Duodenal mucosa (tissue), 2 donors: Measurements from ENCODE around the gene CDIP1.

Experiments used
- H3K27ac ChIP-seq: one replicate; pipeline ENCODE4 v1.7.0; 2013; ENCODE audit warnings: low read depth, low read length
- H3K27me3 ChIP-seq, 2 donors: one replicate each; pipeline ENCODE4 v1.7.0; 2013; ENCODE audit warnings: low read length in 2 of 2, control low read depth in 1 of 2; ENCODE audit not compliant: insufficient read depth in 2 of 2, control insufficient read depth in 1 of 2
- H3K36me3 ChIP-seq, 2 donors: one replicate each; pipeline ENCODE4 v1.7.0; 2013; ENCODE audit warnings: low read length in 2 of 2, control low read depth in 1 of 2; ENCODE audit not compliant: insufficient read depth in 2 of 2, control insufficient read depth in 1 of 2
- H3K4me1 ChIP-seq, 2 donors: one replicate each; pipeline ENCODE4 v1.7.0; 2013; ENCODE audit warnings: low read length in 2 of 2, control low read depth in 1 of 2; ENCODE audit not compliant: insufficient read depth in 2 of 2, control insufficient read depth in 1 of 2
- H3K4me3 ChIP-seq, 2 donors: one replicate each; pipeline ENCODE4 v1.7.0; 2013; ENCODE audit warnings: low read length in 2 of 2, low read depth in 1 of 2
- H3K9ac ChIP-seq, 2 donors: one replicate each; pipeline ENCODE4 v1.7.0; 2013; ENCODE audit warnings: low read length in 2 of 2, low read depth in 1 of 2
- H3K9me3 ChIP-seq, 2 donors: one replicate each; pipeline ENCODE4 v1.7.0; 2013; ENCODE audit warnings: low read length in 2 of 2, control low read depth in 1 of 2; ENCODE audit not compliant: control insufficient read depth in 1 of 2

CDIP1 gene

DNA sequence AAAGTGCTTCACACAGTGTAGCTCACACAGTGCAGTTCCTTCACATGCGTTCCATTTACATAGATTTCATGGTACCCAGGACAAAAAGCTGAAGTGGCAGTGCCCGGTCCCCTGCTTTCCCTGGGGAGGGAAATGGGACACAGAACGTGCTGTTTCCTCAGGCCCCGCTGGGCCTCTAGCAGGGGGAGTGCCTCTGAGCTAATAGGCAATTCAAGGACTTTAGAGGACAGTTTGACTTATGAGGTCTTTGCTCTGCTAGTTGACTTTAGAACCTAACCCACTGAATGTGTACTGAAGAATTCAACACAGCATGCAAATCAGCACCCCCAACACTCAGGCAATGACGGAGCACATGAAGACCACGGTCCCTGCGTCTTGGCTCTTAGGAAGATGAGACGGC lies 6.8 kb downstream of the CDIP1 start:
- no peaks in the 10 kb centered on the region for H3K9me3 ChIP-seq
- no peak overlapping the region for H3K27ac ChIP-seq
- H3K27me3 ChIP-seq: no peaks in the 10 kb centered on the region
- no peak overlapping the region for H3K9ac ChIP-seq
- H3K36me3 ChIP-seq: peaks cover 4 to 16% of the 10 kb centered on the region in 2 donors
- H3K4me3 ChIP-seq: no peak overlapping the region
- peaks cover 0 to 19% of the 10 kb centered on the region in 2 donors for H3K4me1 ChIP-seq

DNA sequence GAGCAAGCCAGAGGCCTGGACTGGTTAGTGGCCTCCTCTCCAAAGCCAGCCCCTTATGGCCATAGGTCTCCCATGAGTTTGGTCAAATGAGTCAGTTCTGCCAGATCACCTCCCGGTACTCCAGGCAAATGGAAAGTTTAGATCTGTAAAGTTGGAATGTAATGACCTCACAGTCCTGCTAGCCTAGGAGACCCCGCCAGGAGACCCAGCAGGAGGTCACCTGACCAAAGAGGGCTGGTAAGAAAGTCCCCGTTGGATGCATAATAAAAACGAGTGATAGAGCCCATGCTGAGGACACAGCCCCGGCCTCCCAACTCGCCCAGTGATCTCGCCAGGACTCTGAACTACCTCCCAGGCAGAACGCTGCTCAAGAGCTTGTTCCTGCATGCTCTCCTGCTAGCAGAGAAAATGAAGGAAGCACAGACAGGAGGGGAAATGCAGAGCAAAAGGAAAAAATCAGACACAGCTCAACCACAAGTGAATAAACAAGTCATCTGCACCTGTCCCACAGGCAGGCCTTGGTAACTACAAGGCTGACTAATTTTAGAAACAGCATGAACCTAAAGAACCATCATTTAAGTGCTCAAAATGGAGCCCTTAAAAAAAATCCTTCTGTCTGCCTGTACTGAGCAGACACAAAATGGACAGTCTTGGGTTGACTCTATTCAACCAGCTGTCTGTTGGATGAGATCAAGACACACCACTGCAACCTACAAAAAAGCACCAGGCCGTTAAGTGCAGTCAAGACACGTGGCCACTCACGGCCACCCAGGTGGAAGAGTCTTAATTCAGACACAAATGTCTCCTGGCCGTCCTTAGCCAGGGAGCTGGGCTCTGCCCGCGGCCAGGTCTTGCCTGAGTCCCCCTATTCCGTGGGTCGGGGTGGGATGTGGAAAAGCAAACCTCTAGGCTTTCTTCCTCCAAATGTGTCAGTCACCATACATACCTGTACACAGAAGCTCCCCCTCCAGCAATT lies 9.2 kb downstream of the CDIP1 start:
- H3K27me3 ChIP-seq: no peaks in the 10 kb centered on the region
- H3K9me3 ChIP-seq: no peaks in the 10 kb centered on the region
- peaks cover 10 to 26% of the 10 kb centered on the region in 2 donors for H3K4me1 ChIP-seq
- H3K27ac ChIP-seq: no peak overlapping the region
- H3K36me3 ChIP-seq: peaks cover 4 to 12% of the 10 kb centered on the region in 2 donors
- H3K4me3 ChIP-seq: peak overlapping the region in 1 of 2 donors; percentile 16
- H3K9ac ChIP-seq: no peak overlapping the region

GRCh38 chr16:4525634-4526277 lies 12.8 kb downstream of the CDIP1 start:
- H3K4me3 ChIP-seq: no peak overlapping the region
- peaks cover 10 to 26% of the 10 kb centered on the region in 2 donors for H3K4me1 ChIP-seq
- no peaks in the 10 kb centered on the region for H3K9me3 ChIP-seq
- H3K27ac ChIP-seq: no peak overlapping the region
- H3K36me3 ChIP-seq: peaks cover 0 to 4% of the 10 kb centered on the region in 2 donors
- no peak overlapping the region for H3K9ac ChIP-seq
- H3K27me3 ChIP-seq: no peaks in the 10 kb centered on the region

GRCh38 chr16:4525069-4525468 lies 13.5 kb downstream of the CDIP1 start:
- Histone ChIP-seq H3K4me1 (peaks cover 10 to 25% of the 10 kb centered on the region in 2 donors), H3K9ac (no peak overlapping the region)

DNA sequence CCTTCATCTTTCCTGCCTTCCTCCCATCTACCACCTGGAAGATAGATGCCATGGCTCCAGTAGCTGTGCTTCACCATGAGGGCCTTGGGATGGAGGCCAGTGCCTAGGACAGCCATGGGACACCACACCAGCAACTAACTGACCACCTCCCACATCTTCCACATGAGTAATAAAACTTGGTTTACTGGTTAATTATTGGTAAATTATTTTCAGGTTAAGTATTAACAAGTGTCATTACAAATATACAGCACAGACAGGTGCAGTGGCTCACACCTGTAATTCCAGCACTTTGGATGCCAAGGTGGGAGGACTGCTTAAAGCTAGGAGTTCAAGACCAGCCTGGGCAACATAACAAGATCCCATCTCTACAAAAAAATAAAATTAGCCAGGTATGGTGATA lies 14.0 kb downstream of the CDIP1 start:
- Histone ChIP-seq H3K4me1 (peaks cover 10 to 20% of the 10 kb centered on the region in 2 donors), H3K27ac (no peak overlapping the region)

More at GRCh38 chr16:4525069-4525468, 13.5 kb downstream of the CDIP1 start:
- H3K4me3 ChIP-seq: no peak overlapping the region
- no peaks in the 10 kb centered on the region for H3K9me3 ChIP-seq
- H3K27me3 ChIP-seq: no peaks in the 10 kb centered on the region
- H3K27ac ChIP-seq: no peak overlapping the region
- H3K36me3 ChIP-seq: peaks cover 0 to 4% of the 10 kb centered on the region in 2 donors

GRCh38 chr16:4523686-4524085 lies 14.9 kb downstream of the CDIP1 start:
- Histone ChIP-seq H3K9ac (no peak overlapping the region), H3K4me3 (no peak overlapping the region), H3K27me3 (no peaks in the 10 kb centered on the region), H3K27ac (no peak overlapping the region), H3K4me1 (peaks cover 10 to 18% of the 10 kb centered on the region in 2 donors), H3K36me3 (peaks cover 0 to 4% of the 10 kb centered on the region in 2 donors), H3K9me3 (no peaks in the 10 kb centered on the region)

More for the DNA sequence above, 14.0 kb downstream of the CDIP1 start:
- Histone ChIP-seq H3K4me3 (no peak overlapping the region), H3K9me3 (no peaks in the 10 kb centered on the region), H3K36me3 (peaks cover 0 to 4% of the 10 kb centered on the region in 2 donors), H3K9ac (no peak overlapping the region), H3K27me3 (no peaks in the 10 kb centered on the region)

GRCh38 chr16:4522051-4522581 lies 16.5 kb downstream of the CDIP1 start:
- Histone ChIP-seq H3K36me3 (peaks cover 0 to 4% of the 10 kb centered on the region in 2 donors), H3K27me3 (no peaks in the 10 kb centered on the region), H3K4me1 (peaks cover 14 to 15% of the 10 kb centered on the region in 2 donors), H3K27ac (no peak overlapping the region), H3K9ac (no peak overlapping the region), H3K4me3 (no peak overlapping the region), H3K9me3 (no peaks in the 10 kb centered on the region)

GRCh38 chr16:4520913-4521312 lies 17.7 kb downstream of the CDIP1 start:
- no peak overlapping the region for H3K27ac ChIP-seq
- H3K27me3 ChIP-seq: no peaks in the 10 kb centered on the region
- H3K9me3 ChIP-seq: no peaks in the 10 kb centered on the region
- H3K36me3 ChIP-seq: peaks cover 0 to 4% of the 10 kb centered on the region in 2 donors
- no peak overlapping the region for H3K4me3 ChIP-seq
- peaks cover 18 to 22% of the 10 kb centered on the region in 2 donors for H3K4me1 ChIP-seq
- no peak overlapping the region for H3K9ac ChIP-seq

DNA sequence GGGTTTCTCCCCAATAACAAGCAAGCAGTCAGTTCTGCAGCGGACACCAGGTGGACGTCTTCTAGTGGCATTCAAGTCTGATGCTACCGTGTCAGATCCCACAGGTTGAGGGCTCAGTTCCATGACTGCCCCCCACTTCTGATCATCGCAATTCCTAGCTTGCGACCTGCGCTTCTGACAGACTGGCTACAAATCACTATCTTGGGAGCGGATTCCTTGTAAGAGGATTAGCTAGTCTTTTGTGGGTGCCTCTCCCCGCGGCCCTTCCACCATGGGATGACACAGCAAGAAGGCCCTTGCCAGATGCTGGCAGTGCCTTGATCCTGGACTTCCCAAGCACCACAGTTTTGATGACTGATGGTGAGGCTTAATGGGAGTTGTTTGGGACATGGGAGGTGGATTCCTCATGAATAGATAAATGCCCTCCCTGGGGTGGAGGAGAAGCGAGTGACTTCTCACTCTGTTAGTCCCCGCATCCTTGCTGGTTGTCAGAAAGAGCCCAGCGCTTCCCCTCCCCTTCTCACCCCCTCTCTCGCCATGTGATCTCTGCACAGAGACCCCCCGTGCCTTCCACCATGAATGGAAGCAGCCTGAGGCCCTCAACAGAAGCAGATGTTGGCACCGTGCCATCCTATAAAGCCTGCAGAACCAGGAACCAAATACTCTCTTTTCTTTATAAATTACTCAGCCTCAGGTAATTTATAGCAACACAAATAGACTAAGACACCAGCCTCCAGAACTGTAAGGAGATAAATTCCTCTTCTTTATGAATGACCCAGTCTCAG lies 19.1 kb downstream of the CDIP1 start:
- H3K9me3 ChIP-seq: no peaks in the 10 kb centered on the region
- no peaks in the 10 kb centered on the region for H3K27me3 ChIP-seq
- no peak overlapping the region for H3K4me3 ChIP-seq
- H3K36me3 ChIP-seq: peaks cover 0 to 4% of the 10 kb centered on the region in 2 donors
- H3K4me1 ChIP-seq: peaks cover 18 to 21% of the 10 kb centered on the region in 2 donors
- no peak overlapping the region for H3K27ac ChIP-seq
- no peak overlapping the region for H3K9ac ChIP-seq
